K562 (cell line): ENCODE data around the gene CD44. TPM values are rescaled to one million over a fixed set of nuclear protein-coding genes. Genes with fewer than 3 reads are reported as not detected.

Experiments used
- ATAC-seq: fragments of 200-7000 bp; cut with Tn5 transposase; 3 replicates; pipeline ENCODE4 v1.9.1; 2020; ENCODE audit warnings: moderate library complexity
- BruUV-seq: library from RNA; stranded (reverse); fragments of 400-500 nt; replicated peaks from 2 replicates; lab custom pipeline; 2021; lab: Mats Ljungman, UMichigan
- CTCF ChIA-PET: fragments of 300-600 bp; formaldehyde crosslinking; extraction: SDS; loops from one replicate; lab custom pipeline; 2021; ENCODE audit warnings: low intra/inter-chr PET ratio; lab: Yijun Ruan, JAX
- POLR2A ChIA-PET: fragments of 300-600, 350-650 bp; sonication (Branson Sonifier 250); formaldehyde crosslinking; extraction: SDS; loops from one replicate; lab custom pipeline; 2021; ENCODE audit warnings: antibody characterized with exemption, inconsistent platforms; lab: Yijun Ruan, JAX
- DNase-seq, 4 experiments: peaks; one replicate each; pipeline versions ENCODE4 v3.0.0 to v3.0.0-alpha.2; 2011 to 2018; ENCODE audit warnings: low spot score in 3 of 4, mixed read lengths in 3 of 4; ENCODE audit errors: extremely low read depth in 1 of 4
- FAIRE-seq: peaks from 2 replicates; lab custom pipeline; 2011; peaks lifted over from hg19 to GRCh38; lab: Jason Lieb, UNC
- H2AFZ ChIP-seq: 2 replicates; pipeline ENCODE4 v1.6.0; 2011; ENCODE audit warnings: low read depth, low read length, control low read depth, inconsistent platforms
- H3K27ac ChIP-seq: fragments of 200-600 bp; 3 replicates; pipeline ENCODE4 v1.8.0; 2011; ENCODE audit warnings: low read depth, mild to moderate bottlenecking, control low read depth, inconsistent platforms, low read length, moderate library complexity, mixed read lengths; ENCODE audit errors: extremely low read depth
- H3K27me3 ChIP-seq, 2 experiments: fragments of 300-600 bp in 1 of 2; 2 replicates in 1 of 2; 3 replicates in 1 of 2; pipeline versions ENCODE4 v1.6.0 to v1.8.0; 2011; ENCODE audit warnings: inconsistent platforms in 2 of 2, low read length in 2 of 2, mild to moderate bottlenecking in 1 of 2, mixed read lengths in 1 of 2, moderate library complexity in 1 of 2; ENCODE audit not compliant: control insufficient read depth in 2 of 2, insufficient read depth in 2 of 2
- H3K36me3 ChIP-seq: fragments of 300-600 bp; 3 replicates; pipeline ENCODE4 v1.8.0; 2011; ENCODE audit warnings: mild to moderate bottlenecking, low read length, inconsistent platforms; ENCODE audit not compliant: control insufficient read depth, insufficient read depth
- H3K4me1 ChIP-seq, 2 experiments: fragments of 200-600 bp in 1 of 2; replicated peaks in 1 of 2; 2 replicates in 1 of 2; 3 replicates in 1 of 2; pipeline versions ENCODE4 v1.5.1 to v1.8.0; 2011; ENCODE audit warnings: inconsistent platforms in 2 of 2, low read length in 2 of 2, mild to moderate bottlenecking in 1 of 2, mixed read lengths in 1 of 2, moderate library complexity in 1 of 2; ENCODE audit not compliant: control insufficient read depth in 2 of 2, insufficient read depth in 2 of 2
- H3K4me2 ChIP-seq: 2 replicates; pipeline ENCODE4 v1.6.1; 2011; ENCODE audit warnings: low read length, control low read depth, inconsistent platforms, mixed read lengths; ENCODE audit not compliant: insufficient read depth
- H3K4me3 ChIP-seq: fragments of 200-600 bp; sonication (generic), shearing (Covaris generic); 2 replicates; pipeline ENCODE4 v1.5.1; 2016; ENCODE audit warnings: control low read depth, inconsistent platforms
- H3K79me2 ChIP-seq: fragments of 200-600 bp; 3 replicates; pipeline ENCODE4 v1.8.0; 2011; ENCODE audit warnings: low read length, inconsistent platforms; ENCODE audit not compliant: control insufficient read depth, insufficient read depth
- H3K9ac ChIP-seq, 2 experiments: 2 replicates each; pipeline versions ENCODE4 v1.6.0 to v1.6.1; 2011; ENCODE audit warnings: low read depth in 2 of 2, low read length in 2 of 2, control low read depth in 1 of 2, inconsistent platforms in 1 of 2, mild to moderate bottlenecking in 1 of 2, mixed read lengths in 1 of 2; ENCODE audit not compliant: insufficient read depth in 1 of 2
- H3K9me1 ChIP-seq: one replicate; pipeline ENCODE4 v1.6.0; 2011; ENCODE audit warnings: inconsistent platforms, mild to moderate bottlenecking, low read length, moderate library complexity; ENCODE audit not compliant: control insufficient read depth, insufficient read depth
- H3K9me3 ChIP-seq: replicated peaks from 2 replicates; pipeline ENCODE4 v1.5.1; 2011; ENCODE audit warnings: low read depth, low read length, inconsistent platforms; ENCODE audit not compliant: control insufficient read depth, insufficient read depth
- H4K20me1 ChIP-seq: replicated peaks from 2 replicates; pipeline ENCODE4 v1.6.1; 2011; ENCODE audit warnings: low read length, inconsistent platforms, mixed read lengths; ENCODE audit not compliant: control insufficient read depth, insufficient read depth
- CEBPG ChIP-seq, 3 experiments: fragments of 200-800 bp in 1 of 3; sonication (Bioruptor generic) in 1 of 3; sonication (generic) in 1 of 3; formaldehyde crosslinking in 1 of 3; IDR thresholded peaks in 2 of 3; conservative IDR thresholded peaks in 1 of 3; 2 replicates each; pipeline versions ENCODE4 v1.6.1 to v1.8.0; 2016 to 2022; ENCODE audit warnings: missing compliant biosample characterization in 2 of 3, missing genetic modification characterization in 2 of 3, mild to moderate bottlenecking in 1 of 3, missing genetic modification reagents in 1 of 3
- EGR1 ChIP-seq: fragments of 450-650 bp; conservative IDR thresholded peaks from 2 replicates; pipeline ENCODE4 v1.6.1; 2017; ENCODE audit warnings: mild to moderate bottlenecking
- NCOA2 ChIP-seq, 2 experiments: fragments of 450-650 bp; IDR thresholded peaks; 2 replicates each; pipeline ENCODE4 v1.6.1; 2018; ENCODE audit warnings: mild to moderate bottlenecking in 2 of 2, moderate library complexity in 1 of 2; ENCODE audit not compliant: partially characterized antibody in 2 of 2
- PHB ChIP-seq: fragments of 250-450 bp; sonication (Bioruptor Pico); IDR thresholded peaks from 2 replicates; pipeline ENCODE4 v1.5.0; 2021
- POLR3A ChIP-seq: IDR thresholded peaks from 2 replicates; pipeline ENCODE4 v1.6.1; 2011; ENCODE audit warnings: borderline replicate concordance, mild to moderate bottlenecking, moderate library complexity; ENCODE audit not compliant: insufficient read length, insufficient read depth; ENCODE audit errors: extremely low read depth
- POU5F1 ChIP-seq: fragments of 150-350 bp; IDR thresholded peaks from 2 replicates; pipeline ENCODE4 v1.6.1; 2014; ENCODE audit warnings: borderline replicate concordance, low read length, low read depth, mild to moderate bottlenecking; ENCODE audit not compliant: partially characterized antibody
- RBFOX2 ChIP-seq: fragments of 200-400 bp; formaldehyde crosslinking; IDR thresholded peaks from 2 replicates; pipeline ENCODE4 v1.6.1; 2017; ENCODE audit warnings: low read depth, mild to moderate bottlenecking, low read length, moderate library complexity
- SMARCA4 ChIP-seq: fragments of 450-650 bp; IDR thresholded peaks from 2 replicates; pipeline ENCODE4 v1.6.1; 2016
- SMARCE1 ChIP-seq: fragments of 450-650 bp; IDR thresholded peaks from 2 replicates; pipeline ENCODE4 v1.7.1; 2016; ENCODE audit warnings: mild to moderate bottlenecking
- SP2 ChIP-seq: IDR thresholded peaks from 2 replicates; pipeline ENCODE4 v1.6.1; 2011; ENCODE audit warnings: mild to moderate bottlenecking, low read depth, low read length, moderate library complexity; ENCODE audit not compliant: poor library complexity, severe bottlenecking; ENCODE audit errors: extremely low read depth
- STAG1 ChIP-seq: sonication (generic); formaldehyde crosslinking; IDR thresholded peaks from 2 replicates; pipeline ENCODE4 v1.5.0; 2020; ENCODE audit warnings: missing genetic modification reagents, borderline replicate concordance
- TEAD4 ChIP-seq, 2 experiments: sonication (generic) in 1 of 2; formaldehyde crosslinking in 1 of 2; IDR thresholded peaks; 2 replicates each; pipeline versions ENCODE4 v1.6.1 to v1.8.0; 2012 to 2022; ENCODE audit warnings: borderline replicate concordance in 1 of 2, inconsistent platforms in 1 of 2, low read length in 1 of 2, mild to moderate bottlenecking in 1 of 2, missing genetic modification reagents in 1 of 2
- XRCC3 ChIP-seq: fragments of 450-650 bp; IDR thresholded peaks from 2 replicates; pipeline ENCODE4 v1.6.1; 2017; ENCODE audit warnings: mild to moderate bottlenecking, moderate library complexity
- ZC3H4 ChIP-seq: sonication (generic); formaldehyde crosslinking; IDR thresholded peaks from 2 replicates; pipeline ENCODE4 v1.9.0; 2021; ENCODE audit warnings: missing genetic modification reagents, borderline replicate concordance
- ZNF165 ChIP-seq: fragments of 250-450 bp; sonication (Bioruptor Pico); IDR thresholded peaks from 2 replicates; pipeline ENCODE4 v1.4.0; 2020; ENCODE audit warnings: borderline replicate concordance
- ZNF274 ChIP-seq: IDR thresholded peaks from 2 replicates; pipeline ENCODE4 v1.6.1; 2011; ENCODE audit warnings: low read depth, mild to moderate bottlenecking, low read length, moderate library complexity, borderline replicate concordance
- WGBS: fragments of 100-300 bp; shearing (Covaris generic); methylation state at CpG from one replicate; pipeline ENCODE4 v1.1.6; 2016; ENCODE audit warnings: low coverage, mixed read lengths; ENCODE audit not compliant: insufficient coverage; ENCODE audit errors: missing lambda C conversion rate; 5-methylcytosine and 5-hydroxymethylcytosine counted together
- in situ Hi-C: fragments of 300-500 bp; cut with MboI; formaldehyde crosslinking; loops from 4 replicates; pipeline ENCODE4 v1.15.0; 2018; ENCODE audit warnings: inconsistent platforms, mixed read lengths
- intact Hi-C: fragments of 100-400 bp; cut with micrococcal nuclease; formaldehyde crosslinking; loops from 2 replicates; pipeline ENCODE4 v1.14.2; 2022
- polyA plus RNA-seq, 8 experiments: library from polyadenylated mRNA; depleted of rRNA in 4 of 8; stranded (reverse) in 5 of 8; unstranded in 3 of 8; fragments of >200 nt; fragmentation: Nextera tagmentation in 2 of 8; fragmentation: Illumina TruSeq in 1 of 8; extraction: Ambion mirVana in 2 of 8; extraction: Trizol in 1 of 8; gene quantifications; 2 replicates each; pipeline versions ENCODE4 v1.2.1 to v1.2.3, GENCODE V29; 2011 to 2014; ENCODE audit warnings: inconsistent platforms in 1 of 8, missing spikeins in 1 of 8
- total RNA-seq, 7 experiments: library from RNA; depleted of rRNA in 6 of 7; stranded (reverse); fragments of >200 nt in 6 of 7; fragmentation: Illumina TruSeq in 2 of 7; extraction: Trizol in 2 of 7; gene quantifications; 2 replicates each; pipeline versions ENCODE4 v1.2.1 to v1.2.3, GENCODE V29; 2011 to 2021; ENCODE audit warnings: low replicate concordance in 1 of 7
- TF ChIP-seq, protein P1 (sequence below): fragments of 450-650 bp; formaldehyde crosslinking; IDR thresholded peaks from 2 replicates; pipeline ENCODE4 v1.4.0; 2020; ENCODE audit warnings: mild to moderate bottlenecking
- TF ChIP-seq, protein P2 (sequence below): conservative IDR thresholded peaks from 2 replicates; pipeline ENCODE4 v1.6.1; 2011; ENCODE audit warnings: low read depth, mild to moderate bottlenecking, low read length; ENCODE audit not compliant: control insufficient read depth

The CD44 gene
- total and polyA plus RNA-seq, 9 of the 15 experiments (the other 6 are each of a cell fraction or from before 2014, with no cell fraction given), result 1.2 to 13.9 (median 3.0) TPM

DNA sequence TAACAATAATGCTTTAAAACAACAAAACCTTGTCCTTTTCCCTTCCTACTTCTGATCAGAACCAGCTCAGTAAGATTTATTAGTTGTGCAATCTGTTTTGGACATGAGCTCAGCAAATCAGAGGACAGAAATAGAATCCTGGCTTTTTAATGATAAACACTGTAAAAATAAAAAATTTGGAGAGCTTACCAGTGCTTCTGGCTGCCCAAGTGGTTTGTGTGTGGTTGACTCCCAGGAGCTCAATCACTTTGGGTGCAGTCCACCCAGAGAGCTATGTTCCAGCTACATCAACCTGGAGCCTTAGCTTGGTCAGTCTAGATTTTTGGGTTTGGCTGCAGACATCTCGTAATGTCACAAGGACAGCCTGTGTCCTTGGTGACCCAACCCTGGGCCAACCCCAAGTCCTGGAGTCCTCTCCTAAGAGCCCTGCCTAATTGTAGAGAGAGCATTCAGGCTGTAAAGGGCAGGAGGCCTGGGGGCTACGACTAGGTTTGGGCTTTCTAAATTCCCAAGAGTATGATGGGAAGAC lies 28.5 kb downstream of the CD44 start (continued):
- no peak for TF ChIP-seq CEBPG (CRISPR knock-in tag; IDR thresholded peaks at IDR 0.05)
- no peak for TF ChIP-seq CEBPG (tag; conservative IDR thresholded peaks at IDR 0.05 in 1 of 2, IDR thresholded peaks at IDR 0.05 in 1 of 2)

DNA sequence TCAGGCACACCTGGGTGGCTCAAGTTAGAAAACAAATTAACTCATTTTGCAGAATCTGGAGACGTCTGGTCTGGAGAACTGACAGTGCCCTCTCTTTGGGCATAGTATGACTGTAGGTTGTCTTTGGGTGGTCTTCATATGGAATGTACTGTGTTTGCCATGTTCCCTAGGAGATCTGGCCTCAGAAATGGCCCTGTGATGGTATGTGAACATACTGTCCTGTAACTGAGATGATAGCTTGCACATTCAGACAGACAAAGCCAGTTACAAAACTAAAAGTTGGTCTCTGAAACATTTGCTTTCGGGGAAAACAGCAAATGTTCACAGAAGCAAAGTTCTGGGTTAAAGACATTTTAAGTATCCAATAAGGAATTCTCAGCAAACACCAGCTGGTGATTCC lies 29.7 kb downstream of the CD44 start:
- 6% methylated on average over 2 of the region's 2 CpGs for WGBS
- no peaks in the 10 kb centered on the region for H3K9me1 ChIP-seq
- H3K27me3 ChIP-seq, result no peaks in the 10 kb centered on the region
- no TSS peak for BruUV-seq
- no peaks in the 10 kb centered on the region for H3K4me1 ChIP-seq
- H3K4me3 ChIP-seq, result no peak overlapping the region
- H3K9me3 ChIP-seq, result no peaks in the 10 kb centered on the region
- no peaks in the 10 kb centered on the region for H3K36me3 ChIP-seq
- FAIRE-seq, result no peak
- no peaks in the 10 kb centered on the region for H3K79me2 ChIP-seq
- in situ Hi-C loops, result no loop called here
- H3K4me2 ChIP-seq, result no peak overlapping the region
- POLR2A ChIA-PET, result interaction anchor here (2.1 kb wide), 1 partner anchor 10 kb away, joined by 6 read pairs; no protein-coding TSS in a partner anchor
- H2AFZ ChIP-seq, result no peak overlapping the region
- H4K20me1 ChIP-seq, result no peaks in the 10 kb centered on the region
- H3K27ac ChIP-seq, result no peak overlapping the region
- CTCF ChIA-PET, result no interaction called here
- ATAC-seq, result no peak
- DNase-seq, result no peak
- intact Hi-C loops, result no loop called here
- H3K9ac ChIP-seq, result no peak overlapping the region
- TF ChIP-seq STAG1 (no peak), NCOA2 (IDR thresholded peaks at IDR 0.05; ENCODE audit: partially characterized antibody in 2 of 2) (no peak), EGR1 (no peak), POU5F1 (no peak), PHB (CRISPR knock-in tag) (no peak), SMARCA4 (no peak), XRCC3 (no peak), SP2 (no peak), TEAD4 (IDR thresholded peaks at IDR 0.05; ENCODE audit: low read length) (no peak), TEAD4 (CRISPR knock-in tag; IDR thresholded peaks at IDR 0.05; ENCODE audit: borderline replicate concordance) (no peak), RBFOX2 (no peak), ZNF274 (no peak), ZNF165 (CRISPR knock-in tag) (no peak), POLR3A (no peak), SMARCE1 (no peak), ZC3H4 (CRISPR knock-in tag) (no peak)
- TF ChIP-seq, protein P1, sequence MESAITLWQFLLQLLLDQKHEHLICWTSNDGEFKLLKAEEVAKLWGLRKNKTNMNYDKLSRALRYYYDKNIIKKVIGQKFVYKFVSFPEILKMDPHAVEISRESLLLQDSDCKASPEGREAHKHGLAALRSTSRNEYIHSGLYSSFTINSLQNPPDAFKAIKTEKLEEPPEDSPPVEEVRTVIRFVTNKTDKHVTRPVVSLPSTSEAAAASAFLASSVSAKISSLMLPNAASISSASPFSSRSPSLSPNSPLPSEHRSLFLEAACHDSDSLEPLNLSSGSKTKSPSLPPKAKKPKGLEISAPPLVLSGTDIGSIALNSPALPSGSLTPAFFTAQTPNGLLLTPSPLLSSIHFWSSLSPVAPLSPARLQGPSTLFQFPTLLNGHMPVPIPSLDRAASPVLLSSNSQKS (CRISPR knock-in tag), result no peak
- TF ChIP-seq, protein P2, sequence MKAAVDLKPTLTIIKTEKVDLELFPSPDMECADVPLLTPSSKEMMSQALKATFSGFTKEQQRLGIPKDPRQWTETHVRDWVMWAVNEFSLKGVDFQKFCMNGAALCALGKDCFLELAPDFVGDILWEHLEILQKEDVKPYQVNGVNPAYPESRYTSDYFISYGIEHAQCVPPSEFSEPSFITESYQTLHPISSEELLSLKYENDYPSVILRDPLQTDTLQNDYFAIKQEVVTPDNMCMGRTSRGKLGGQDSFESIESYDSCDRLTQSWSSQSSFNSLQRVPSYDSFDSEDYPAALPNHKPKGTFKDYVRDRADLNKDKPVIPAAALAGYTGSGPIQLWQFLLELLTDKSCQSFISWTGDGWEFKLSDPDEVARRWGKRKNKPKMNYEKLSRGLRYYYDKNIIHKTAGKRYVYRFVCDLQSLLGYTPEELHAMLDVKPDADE, result no peak
